NCI-H2196 (cell line): Measurements from ENCODE around the gene SPON2.

ENCODE experiments used
- DNase-seq: peaks from one replicate; lab custom pipeline; 2025; ENCODE audit not compliant: unreplicated experiment; lab: John Stamatoyannopoulos, UW

Gene SPON2

DNA sequence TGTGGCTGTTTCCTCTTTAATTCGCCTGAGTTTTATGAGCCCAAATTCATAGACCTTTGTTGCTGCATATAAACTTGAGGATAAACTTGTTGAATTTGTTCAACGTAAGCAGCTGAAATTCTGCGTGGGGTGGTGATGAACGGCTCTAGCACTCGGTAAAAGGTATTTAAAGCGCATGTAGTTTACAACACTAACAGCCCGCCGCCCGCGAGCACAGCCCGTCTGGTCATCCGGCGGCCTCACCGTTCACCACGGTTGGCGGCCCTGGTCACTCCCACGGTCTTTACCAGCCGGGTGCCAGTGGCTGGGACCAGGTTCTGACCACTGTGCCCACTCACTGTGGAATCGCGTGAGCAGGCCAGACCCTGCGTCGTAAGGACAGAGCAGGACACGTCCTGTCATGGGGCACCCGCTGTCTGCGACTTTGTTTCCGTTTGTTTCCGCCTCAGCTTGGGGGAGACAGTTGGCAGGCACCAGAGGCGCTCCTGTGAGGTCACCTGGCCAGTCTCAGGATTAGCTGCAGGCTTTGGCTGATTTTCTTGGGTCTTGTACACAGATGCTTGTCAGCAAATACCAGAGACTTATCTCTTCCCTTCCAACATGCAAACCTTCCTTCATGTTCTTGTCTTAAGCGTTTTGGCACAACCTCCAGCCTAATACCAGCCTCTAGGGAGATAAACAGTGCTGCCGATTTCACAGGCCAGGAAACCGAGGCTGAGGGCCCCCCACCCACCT, 36.8 kb upstream of the SPON2 start:
- DNase-seq = no peak

DNA sequence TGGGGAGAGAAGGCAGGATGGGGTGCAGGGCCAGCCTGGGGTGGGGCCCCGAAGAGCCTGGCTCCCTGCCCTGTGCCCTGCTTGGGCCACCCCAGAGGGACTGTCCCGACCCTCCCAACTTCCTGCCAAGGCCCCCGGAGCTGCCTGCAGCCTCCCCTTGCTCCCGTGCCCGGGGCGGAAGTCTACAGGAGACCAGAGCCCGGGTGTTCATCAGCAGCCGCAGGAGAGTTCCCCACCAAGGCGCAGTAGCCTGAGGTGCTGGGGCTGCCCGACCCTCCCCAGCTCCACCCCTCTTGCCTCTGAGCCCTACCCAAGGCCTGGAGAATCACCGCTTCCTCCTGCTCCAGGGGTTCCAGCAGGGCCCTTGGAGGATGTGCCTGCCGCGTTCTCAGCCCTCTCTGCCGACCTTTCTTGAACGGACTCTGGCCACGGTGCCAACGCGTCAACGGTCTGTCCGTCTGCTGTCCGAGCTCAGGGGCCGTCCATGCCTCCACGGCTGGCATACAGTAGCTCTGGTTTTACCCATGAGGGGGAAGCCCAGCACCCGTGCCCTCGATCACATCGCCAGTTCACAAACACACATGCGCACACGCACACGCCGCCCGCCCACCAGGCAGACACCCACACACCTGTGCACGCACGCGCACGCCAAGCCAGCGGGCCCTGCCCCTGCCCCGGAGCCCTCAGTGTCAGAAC, 36.0 kb upstream of the SPON2 start:
- DNase-seq = no peak

DNA sequence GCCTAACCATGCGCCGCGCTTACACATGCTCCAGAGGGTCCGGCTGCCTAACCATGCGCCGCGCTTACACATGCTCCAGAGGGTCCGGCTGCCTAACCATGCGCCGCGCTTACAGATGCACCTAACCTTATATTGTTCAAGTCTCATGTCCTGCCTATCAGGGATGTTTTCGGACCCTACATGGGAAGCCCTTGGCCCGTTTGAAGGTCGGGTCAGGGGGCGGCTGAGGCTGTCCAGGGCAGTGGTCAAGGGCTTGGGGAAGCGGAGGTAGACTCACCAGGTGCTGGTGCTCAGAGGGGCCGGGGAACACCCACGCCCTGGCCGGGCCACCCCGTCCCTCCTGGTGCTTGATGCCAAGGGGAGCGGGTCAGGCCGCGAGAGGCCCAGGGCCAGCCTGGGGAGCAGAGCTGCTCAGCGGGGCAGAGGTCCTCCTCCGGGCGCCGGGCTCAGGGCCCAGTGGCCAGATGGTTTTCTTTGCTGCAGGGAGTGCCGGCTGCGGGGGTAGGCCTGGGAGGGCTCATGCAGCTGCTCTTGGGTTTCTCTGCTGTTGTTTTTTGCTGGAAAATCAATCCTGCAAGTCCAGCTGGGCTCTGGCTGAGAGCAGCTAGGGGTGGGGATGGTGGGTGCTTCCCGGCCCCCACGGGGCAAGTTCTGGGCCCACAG, 35.4 kb upstream of the SPON2 start:
- no peak for DNase-seq

- no peak for DNase-seq
Measured at GRCh38 chr4:1207157-1207470, 34.7 kb upstream of the SPON2 start.

DNA sequence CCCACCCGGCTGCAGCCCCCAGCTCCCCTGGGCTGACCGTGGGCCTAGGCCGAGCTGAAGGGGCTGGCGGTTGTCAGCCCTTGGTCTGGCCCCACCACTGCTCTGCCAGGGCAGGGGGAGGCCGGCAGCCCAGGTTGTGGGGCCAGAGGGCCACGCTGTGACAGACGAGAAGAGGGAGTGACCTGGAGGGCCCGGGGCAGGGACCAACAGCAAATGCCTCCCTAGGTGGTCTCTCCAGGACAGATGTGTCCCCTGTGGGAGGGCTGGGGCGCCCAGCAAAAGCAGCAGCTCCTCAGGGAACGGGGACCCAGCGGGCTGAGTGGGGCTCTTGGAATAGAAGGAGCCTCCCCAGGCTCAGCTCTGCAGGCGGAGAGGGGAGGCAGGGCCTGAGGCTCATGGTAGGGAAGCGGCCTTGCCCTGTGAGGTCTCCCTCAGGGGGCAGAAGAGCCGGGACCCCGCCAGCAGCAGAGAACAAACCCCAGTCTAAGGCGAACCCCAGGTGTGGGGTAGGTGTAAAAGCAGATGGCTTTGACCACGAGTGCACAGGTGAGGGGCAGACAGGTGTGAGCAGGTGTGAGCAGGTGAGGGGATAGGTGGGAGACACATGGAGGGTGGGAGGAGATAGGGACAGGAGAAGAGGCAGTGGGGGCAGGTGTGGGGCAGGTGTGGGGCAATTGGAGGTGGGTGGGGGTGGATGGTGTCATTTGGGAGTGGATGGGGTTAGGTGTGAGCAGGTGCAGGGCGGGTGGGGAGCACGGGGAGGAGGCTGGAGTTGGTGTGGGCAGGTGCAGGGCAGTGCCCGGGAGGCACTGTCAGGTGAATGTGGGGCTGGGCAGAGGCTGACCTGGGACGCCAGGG, 34.1 kb upstream of the SPON2 start:
- no peak for DNase-seq

- no peak for DNase-seq
Measured at GRCh38 chr4:1205586-1206298, 33.4 kb upstream of the SPON2 start.

- DNase-seq = no peak
Measured at GRCh38 chr4:1204828-1205585, 32.6 kb upstream of the SPON2 start.

- DNase-seq = no peak
Measured at GRCh38 chr4:1204286-1204827, 32.0 kb upstream of the SPON2 start.

- DNase-seq = no peak
Measured at GRCh38 chr4:1203026-1203616, 30.7 kb upstream of the SPON2 start.

GRCh38 chr4:1202526-1203011, 30.2 kb upstream of the SPON2 start:
- no peak for DNase-seq

DNA sequence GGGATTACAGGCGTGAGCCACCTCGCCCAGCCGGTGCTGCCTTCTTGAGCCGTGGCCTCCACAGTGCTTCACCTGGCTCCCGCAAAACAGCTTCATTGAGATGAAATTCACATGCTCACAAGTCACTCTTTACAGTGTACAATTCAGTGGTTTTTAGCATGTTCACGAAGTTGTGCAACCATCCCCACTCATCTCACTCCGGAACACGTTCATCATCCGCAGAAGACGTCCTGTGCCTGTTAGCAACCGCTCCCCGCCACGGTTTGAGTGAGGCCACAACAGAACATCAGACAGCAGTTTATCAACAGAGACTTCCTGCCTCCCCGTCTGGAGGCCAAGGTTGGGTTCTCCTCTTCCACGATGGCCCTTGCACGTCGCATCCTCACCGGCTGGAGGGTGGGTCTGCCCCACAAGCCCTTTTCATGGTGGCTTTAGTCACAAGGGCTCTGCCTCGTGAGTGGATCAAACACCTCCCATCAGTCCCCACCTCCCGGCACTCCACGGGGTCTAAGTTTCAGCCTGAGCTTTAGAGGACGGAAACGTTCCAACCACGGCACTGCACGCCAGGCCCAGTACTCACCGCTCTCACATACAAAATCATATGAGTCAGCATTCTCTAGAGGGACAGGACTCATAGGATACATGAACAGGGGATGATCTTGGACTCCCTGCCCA, 29.6 kb upstream of the SPON2 start:
- no peak for DNase-seq

- DNase-seq = no peak
Measured at GRCh38 chr4:1200425-1201035, 28.1 kb upstream of the SPON2 start.

GRCh38 chr4:1199556-1200331, 27.4 kb upstream of the SPON2 start:
- no peak for DNase-seq

GRCh38 chr4:1198098-1198844, 25.9 kb upstream of the SPON2 start:
- no peak for DNase-seq

DNA sequence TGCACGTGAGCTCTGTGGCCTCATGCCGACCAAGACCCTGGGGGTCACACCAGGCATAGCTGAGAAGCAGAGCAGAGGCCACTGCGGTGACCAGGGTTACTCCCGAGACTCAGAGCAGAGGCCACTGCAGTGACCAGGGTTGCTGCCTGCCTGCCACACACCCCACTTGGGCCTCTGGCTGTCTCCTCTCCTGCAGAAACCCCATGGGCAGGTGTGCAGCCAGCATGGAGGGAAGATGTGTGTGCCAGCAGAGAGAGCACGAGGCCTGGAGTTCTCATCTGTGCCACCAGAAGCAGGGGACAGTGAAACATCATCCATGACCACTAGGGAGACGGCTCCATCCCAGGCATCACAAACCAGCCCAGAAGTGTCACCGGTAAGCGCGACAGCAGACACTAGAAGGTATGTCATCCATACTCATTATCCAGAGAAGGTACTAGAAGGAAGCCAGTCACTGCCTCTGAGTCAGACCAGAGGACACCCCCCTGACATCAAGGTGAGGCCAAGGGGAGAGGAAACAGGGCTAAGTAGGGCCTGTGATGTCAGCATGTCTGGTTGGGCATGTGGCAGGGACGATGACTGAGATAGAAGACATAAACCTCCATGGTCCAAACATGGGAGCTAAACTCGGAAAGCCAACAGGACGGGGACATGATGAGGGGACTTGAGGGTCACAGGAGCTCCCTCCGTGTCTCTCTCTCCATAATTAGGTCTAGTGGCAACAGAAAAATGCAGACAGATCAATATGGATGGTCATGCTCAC, 24.2 kb upstream of the SPON2 start:
- no peak for DNase-seq

- no peak for DNase-seq
Measured at GRCh38 chr4:1195891-1196401, 23.6 kb upstream of the SPON2 start.
